Ascending aorta (tissue), 2 donors: ENCODE data around the gene NSD2. TPM values are rescaled to one million over a fixed set of nuclear protein-coding genes. Genes with fewer than 3 reads are reported as not detected.

Experiments used
- DNase-seq, 2 donors: peaks; one replicate each; pipeline ENCODE4 v3.0.0-alpha.2; 2019; ENCODE audit warnings: low spot score in 2 of 2
- H3K27ac ChIP-seq, 2 donors: fragments of 200-600 bp; sonication (generic); one replicate each; pipeline ENCODE4 v1.5.1; 2016 to 2017; ENCODE audit warnings: mild to moderate bottlenecking in 1 of 2
- H3K27me3 ChIP-seq: fragments of 200-600 bp; sonication (generic); one replicate; pipeline ENCODE4 v1.5.1; 2017
- H3K36me3 ChIP-seq, 2 donors: fragments of 200-600 bp; sonication (generic); one replicate each; pipeline ENCODE4 v1.5.1; 2016
- H3K4me1 ChIP-seq, 2 donors: fragments of 200-600 bp; sonication (generic); one replicate each; pipeline ENCODE4 v1.5.1; 2016 to 2017; ENCODE audit warnings: mild to moderate bottlenecking in 1 of 2
- H3K4me3 ChIP-seq, 2 donors: fragments of 200-600 bp; sonication (generic); one replicate each; pipeline ENCODE4 v1.5.1; 2016 to 2017; ENCODE audit warnings: mild to moderate bottlenecking in 1 of 2
- H3K9me3 ChIP-seq, 2 donors: fragments of 200-600 bp; sonication (generic); one replicate each; pipeline ENCODE4 v1.5.1; 2016
- CTCF ChIP-seq, 3 experiments: fragments of 200-600 bp in 2 of 3; fragments of 450-650 bp in 1 of 3; sonication (generic) in 2 of 3; IDR thresholded peaks; one replicate each; pipeline ENCODE4 v1.5.1; 2016 to 2019; ENCODE audit warnings: antibody characterized with exemption in 3 of 3, mild to moderate bottlenecking in 1 of 3, moderate library complexity in 1 of 3
- intact Hi-C: fragments of 100-400 bp; cut with DNase I; formaldehyde crosslinking; loops from one replicate; pipeline ENCODE4 v1.15.1; 2023
- total RNA-seq: library from RNA; depleted of rRNA; stranded (reverse); fragments of >200 nt; gene quantifications from one replicate; pipeline ENCODE4 v1.1.0, GENCODE V29; 2016

NSD2 gene
- total RNA-seq, 1 donor from 2014 or later = 19.9 TPM

- Histone ChIP-seq H3K27ac (no peak overlapping the region), H3K4me1 (no peaks in the 10 kb centered on the region), H3K27me3 (no peaks in the 10 kb centered on the region), H3K9me3 (no peaks in the 10 kb centered on the region), H3K36me3 (peaks cover 67 to 97% of the 10 kb centered on the region in 2 donors), H3K4me3 (no peak overlapping the region)
- TF ChIP-seq CTCF (IDR thresholded peaks at IDR 0.05) = no peak
- DNase-seq = peak in 1 of 2 donors; percentile 31
- intact Hi-C loops = no loop called here
Observed at GRCh38 chr4:1978226-1978625, 107.0 kb downstream of the NSD2 start.

- H3K27ac ChIP-seq = no peak overlapping the region
- H3K27me3 ChIP-seq = no peaks in the 10 kb centered on the region
- no peaks in the 10 kb centered on the region for H3K9me3 ChIP-seq
- H3K4me3 ChIP-seq = no peak overlapping the region
- intact Hi-C loops = no loop called here
- no peaks in the 10 kb centered on the region for H3K4me1 ChIP-seq
- peak in 1 of 2 donors; percentile 54 for DNase-seq
- no peak for TF ChIP-seq CTCF (IDR thresholded peaks at IDR 0.05)
- peaks cover 74 to 97% of the 10 kb centered on the region in 2 donors for H3K36me3 ChIP-seq
Observed at GRCh38 chr4:1978741-1979476, 107.7 kb downstream of the NSD2 start.

GRCh38 chr4:1979477-1980196 is 108.4 kb downstream of the NSD2 start:
- H3K9me3 ChIP-seq = no peaks in the 10 kb centered on the region
- no peaks in the 10 kb centered on the region for H3K4me1 ChIP-seq
- H3K36me3 ChIP-seq = peaks cover 73 to 97% of the 10 kb centered on the region in 2 donors
- peak in 1 of 2 donors; percentile 45 for DNase-seq
- no peak overlapping the region for H3K27ac ChIP-seq
- H3K4me3 ChIP-seq = no peak overlapping the region
- intact Hi-C loops = no loop called here
- TF ChIP-seq CTCF (IDR thresholded peaks at IDR 0.05) = no peak
- H3K27me3 ChIP-seq = no peaks in the 10 kb centered on the region

GRCh38 chr4:1980561-1981041 is 109.4 kb downstream of the NSD2 start:
- DNase-seq = no peak
- Histone ChIP-seq H3K9me3 (no peaks in the 10 kb centered on the region), H3K27me3 (no peaks in the 10 kb centered on the region), H3K4me3 (no peak overlapping the region), H3K4me1 (no peaks in the 10 kb centered on the region), H3K36me3 (peaks cover 67 to 97% of the 10 kb centered on the region in 2 donors), H3K27ac (no peak overlapping the region)
- intact Hi-C loops = no loop called here
- TF ChIP-seq CTCF (IDR thresholded peaks at IDR 0.05) = no peak

- TF ChIP-seq CTCF (IDR thresholded peaks at IDR 0.05) = no peak
- no peaks in the 10 kb centered on the region for H3K9me3 ChIP-seq
- no peaks in the 10 kb centered on the region for H3K4me1 ChIP-seq
- no peak overlapping the region for H3K27ac ChIP-seq
- intact Hi-C loops = no loop called here
- peaks cover 70 to 97% of the 10 kb centered on the region in 2 donors for H3K36me3 ChIP-seq
- H3K4me3 ChIP-seq = no peak overlapping the region
- peak in 1 of 2 donors; percentile 58 for DNase-seq
- H3K27me3 ChIP-seq = no peaks in the 10 kb centered on the region
Observed at GRCh38 chr4:1981251-1982058, 110.3 kb downstream of the NSD2 start.
